HepG2 (cell line): ENCODE data around the gene DDX54. TPM values are rescaled to one million over a fixed set of nuclear protein-coding genes. Genes with fewer than 3 reads are reported as not detected.
A peak's percentile ranks its signal among the peaks of the same experiment; 100 is the strongest.

Experiments used
- ARNT ChIP-seq: fragments of 450-650 bp; IDR thresholded peaks from 2 replicates; pipeline ENCODE4 v1.6.1; 2017
- GZF1 ChIP-seq: sonication (generic); formaldehyde crosslinking; IDR thresholded peaks from 2 replicates; pipeline ENCODE4 v1.5.1; 2020; ENCODE audit warnings: mild to moderate bottlenecking, missing genetic modification reagents
- HINFP ChIP-seq: sonication (generic); formaldehyde crosslinking; IDR thresholded peaks from 2 replicates; pipeline ENCODE4 v1.4.0; 2020; ENCODE audit warnings: low read depth, mild to moderate bottlenecking, missing genetic modification reagents
- HMG20A ChIP-seq: IDR thresholded peaks from 2 replicates; pipeline ENCODE4 v1.6.1; 2016; ENCODE audit warnings: borderline replicate concordance
- HNF4A ChIP-seq: sonication (generic); formaldehyde crosslinking; IDR thresholded peaks from 2 replicates; pipeline ENCODE4 v1.4.0; 2020; ENCODE audit warnings: missing genetic modification reagents
- KAT7 ChIP-seq: IDR thresholded peaks from 2 replicates; pipeline ENCODE4 v1.6.1; 2018; ENCODE audit warnings: borderline replicate concordance, missing compliant biosample characterization
- KDM2A ChIP-seq: sonication (generic); formaldehyde crosslinking; IDR thresholded peaks from 2 replicates; pipeline ENCODE4 v1.4.0; 2020; ENCODE audit warnings: low read depth, missing genetic modification reagents, borderline replicate concordance
- MTA1 ChIP-seq: sonication (generic); formaldehyde crosslinking; IDR thresholded peaks from 2 replicates; pipeline ENCODE4 v1.4.0; 2020; ENCODE audit warnings: missing genetic modification reagents, mild to moderate bottlenecking, borderline replicate concordance
- SRSF4 ChIP-seq: fragments of 200-400 bp; formaldehyde crosslinking; IDR thresholded peaks from one replicate; pipeline ENCODE4 v1.6.1; 2018; ENCODE audit warnings: mild to moderate bottlenecking, low read depth, low read length, moderate library complexity; ENCODE audit not compliant: poor library complexity, severe bottlenecking
- ZBTB21 ChIP-seq: sonication (generic); formaldehyde crosslinking; IDR thresholded peaks from 2 replicates; pipeline ENCODE4 v1.4.0; 2020; ENCODE audit warnings: missing genetic modification reagents
- ZMAT5 ChIP-seq: sonication (generic); formaldehyde crosslinking; IDR thresholded peaks from 2 replicates; pipeline ENCODE4 v1.5.0; 2020; ENCODE audit warnings: mild to moderate bottlenecking, low read depth, missing genetic modification reagents, borderline replicate concordance
- ZNF432 ChIP-seq: sonication (generic); formaldehyde crosslinking; IDR thresholded peaks from 2 replicates; pipeline ENCODE4 v1.5.0; 2020; ENCODE audit warnings: missing genetic modification reagents, mild to moderate bottlenecking, borderline replicate concordance
- ZNF513 ChIP-seq: sonication (generic); formaldehyde crosslinking; conservative IDR thresholded peaks from 2 replicates; pipeline ENCODE4 v1.5.0; 2020; ENCODE audit warnings: missing genetic modification reagents
- ZNF703 ChIP-seq: sonication (generic); formaldehyde crosslinking; IDR thresholded peaks from 2 replicates; pipeline ENCODE4 v1.5.1; 2020; ENCODE audit warnings: missing genetic modification reagents, mild to moderate bottlenecking, moderate library complexity, borderline replicate concordance
- ZNF777 ChIP-seq: sonication (generic); formaldehyde crosslinking; IDR thresholded peaks from 2 replicates; pipeline ENCODE4 v1.4.0; 2020; ENCODE audit warnings: missing genetic modification reagents
- ZSCAN9 ChIP-seq: IDR thresholded peaks from 2 replicates; pipeline ENCODE4 v1.6.1; 2016; ENCODE audit warnings: borderline replicate concordance
- ZZZ3 ChIP-seq: sonication (generic); formaldehyde crosslinking; IDR thresholded peaks from 2 replicates; pipeline ENCODE4 v1.4.0; 2020; ENCODE audit warnings: missing genetic modification reagents, mild to moderate bottlenecking, borderline replicate concordance
- polyA plus RNA-seq, 8 experiments: library from polyadenylated mRNA; depleted of rRNA in 3 of 8; stranded (reverse) in 7 of 8; unstranded in 1 of 8; fragments of >200 nt; fragmentation: Illumina TruSeq in 4 of 8; extraction: Trizol in 4 of 8; gene quantifications; 2 replicates each; pipeline versions ENCODE4 v1.2.1 to v1.2.3, GENCODE V29; 2011 to 2016; ENCODE audit warnings: low read depth in 4 of 8, missing spikeins in 1 of 8, mixed read lengths in 1 of 8; ENCODE audit not compliant: insufficient read depth in 1 of 8
- total RNA-seq, 5 experiments: library from RNA; depleted of rRNA; stranded (reverse); fragments of >200 nt; fragmentation: Illumina TruSeq; extraction: Trizol; gene quantifications; 2 replicates each; pipeline ENCODE4 v1.2.3, GENCODE V29; 2016; ENCODE audit warnings: low read depth in 1 of 5
- TF ChIP-seq, protein P1 (sequence below): sonication (generic); formaldehyde crosslinking; IDR thresholded peaks from 2 replicates; pipeline ENCODE4 v1.8.0; 2022; ENCODE audit warnings: missing genetic modification reagents, mild to moderate bottlenecking, borderline replicate concordance
- TF ChIP-seq, protein P2 (sequence below): sonication (generic); formaldehyde crosslinking; conservative IDR thresholded peaks from 2 replicates; pipeline ENCODE4 v1.8.1; 2023; ENCODE audit warnings: missing genetic modification reagents
- TF ChIP-seq, protein P3 (sequence below): sonication (generic); formaldehyde crosslinking; IDR thresholded peaks from 2 replicates; pipeline ENCODE4 v1.5.0; 2020; ENCODE audit warnings: mild to moderate bottlenecking, missing genetic modification reagents

DDX54 gene
- total and polyA plus RNA-seq, 2 of the 13 experiments (the other 11 are each of a cell fraction or from before 2014, with no cell fraction given): 59.7 to 61.1 TPM

DNA sequence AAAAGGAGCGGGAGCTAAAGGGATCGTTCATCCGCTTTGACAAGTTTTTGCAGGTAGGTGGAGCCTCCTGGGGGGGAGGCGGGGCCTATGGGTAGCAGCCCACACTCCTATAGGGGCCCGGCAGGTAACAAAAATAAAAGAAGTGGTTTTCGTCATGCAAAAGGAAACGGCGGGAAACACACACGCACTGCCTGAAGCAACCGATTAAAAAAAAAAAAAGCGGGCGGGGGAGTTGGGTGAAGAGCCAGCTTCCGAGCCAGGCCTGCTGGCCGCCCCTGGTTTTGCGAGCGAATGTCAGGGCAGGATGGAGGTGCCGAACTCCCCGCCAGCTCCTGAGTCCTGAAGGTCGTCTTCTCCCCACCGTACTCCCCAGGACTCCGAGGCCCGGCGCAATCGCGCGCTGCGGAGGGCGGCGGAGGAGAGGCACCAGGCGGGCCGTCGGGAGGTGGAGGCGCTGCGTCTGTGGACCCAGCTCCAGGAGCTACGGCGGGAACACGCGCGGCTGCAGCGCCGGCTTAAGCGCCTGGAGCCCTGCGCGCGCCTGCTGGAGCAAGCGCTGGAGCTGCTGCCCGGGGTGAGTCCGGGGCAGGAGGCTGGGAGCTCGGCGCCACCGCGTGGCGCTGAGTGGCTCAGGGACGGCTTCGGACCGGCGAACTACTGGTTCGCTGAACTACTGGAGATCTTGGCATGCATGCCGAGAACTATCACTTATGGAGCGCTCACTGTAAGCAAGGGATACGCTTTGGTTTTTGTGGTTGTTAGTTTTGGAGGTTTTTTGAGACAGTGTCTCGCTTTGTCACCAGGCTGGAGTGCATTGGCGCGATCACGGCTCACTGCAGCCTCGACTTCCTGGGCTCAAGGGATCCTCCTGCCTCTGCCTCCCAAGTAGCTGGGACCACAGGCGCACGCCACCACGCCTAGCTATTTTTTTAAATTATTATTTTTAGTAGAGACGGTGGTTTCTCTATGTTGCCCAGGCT, 32.2 kb downstream of the DDX54 start (continued):
- no peak for TF ChIP-seq ZZZ3 (CRISPR knock-in tag)
- TF ChIP-seq ZNF513: no peak
- TF ChIP-seq SRSF4: no peak
- TF ChIP-seq MTA1 (CRISPR knock-in tag): peak; percentile 55; the same call in 1 of the 2 replicates
- TF ChIP-seq HNF4A (CRISPR knock-in tag): peak; percentile 5; the same call in 1 of the 2 replicates
- TF ChIP-seq HINFP (CRISPR knock-in tag): peak; percentile 52; the same call in 1 of the 2 replicates
- TF ChIP-seq ZMAT5 (CRISPR knock-in tag): no peak
- no peak for TF ChIP-seq GZF1 (CRISPR knock-in tag)
- TF ChIP-seq KAT7: no peak
- no peak for TF ChIP-seq ZNF777 (CRISPR knock-in tag)
- TF ChIP-seq ZBTB21 (CRISPR knock-in tag): no peak
- no peak for TF ChIP-seq ZNF432 (CRISPR knock-in tag)
- no peak for TF ChIP-seq ZNF703 (CRISPR knock-in tag)
- no peak for TF ChIP-seq ARNT
- TF ChIP-seq HMG20A (CRISPR knock-in tag): no peak
- TF ChIP-seq, protein P1, sequence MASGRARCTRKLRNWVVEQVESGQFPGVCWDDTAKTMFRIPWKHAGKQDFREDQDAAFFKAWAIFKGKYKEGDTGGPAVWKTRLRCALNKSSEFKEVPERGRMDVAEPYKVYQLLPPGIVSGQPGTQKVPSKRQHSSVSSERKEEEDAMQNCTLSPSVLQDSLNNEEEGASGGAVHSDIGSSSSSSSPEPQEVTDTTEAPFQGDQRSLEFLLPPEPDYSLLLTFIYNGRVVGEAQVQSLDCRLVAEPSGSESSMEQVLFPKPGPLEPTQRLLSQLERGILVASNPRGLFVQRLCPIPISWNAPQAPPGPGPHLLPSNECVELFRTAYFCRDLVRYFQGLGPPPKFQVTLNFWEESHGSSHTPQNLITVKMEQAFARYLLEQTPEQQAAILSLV (CRISPR knock-in tag): no peak
- peak; percentile 62; the same call in 1 of the 2 replicates for TF ChIP-seq KDM2A
- TF ChIP-seq, protein P2, sequence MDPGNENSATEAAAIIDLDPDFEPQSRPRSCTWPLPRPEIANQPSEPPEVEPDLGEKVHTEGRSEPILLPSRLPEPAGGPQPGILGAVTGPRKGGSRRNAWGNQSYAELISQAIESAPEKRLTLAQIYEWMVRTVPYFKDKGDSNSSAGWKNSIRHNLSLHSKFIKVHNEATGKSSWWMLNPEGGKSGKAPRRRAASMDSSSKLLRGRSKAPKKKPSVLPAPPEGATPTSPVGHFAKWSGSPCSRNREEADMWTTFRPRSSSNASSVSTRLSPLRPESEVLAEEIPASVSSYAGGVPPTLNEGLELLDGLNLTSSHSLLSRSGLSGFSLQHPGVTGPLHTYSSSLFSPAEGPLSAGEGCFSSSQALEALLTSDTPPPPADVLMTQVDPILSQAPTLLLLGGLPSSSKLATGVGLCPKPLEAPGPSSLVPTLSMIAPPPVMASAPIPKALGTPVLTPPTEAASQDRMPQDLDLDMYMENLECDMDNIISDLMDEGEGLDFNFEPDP: no peak
- TF ChIP-seq, protein P3, sequence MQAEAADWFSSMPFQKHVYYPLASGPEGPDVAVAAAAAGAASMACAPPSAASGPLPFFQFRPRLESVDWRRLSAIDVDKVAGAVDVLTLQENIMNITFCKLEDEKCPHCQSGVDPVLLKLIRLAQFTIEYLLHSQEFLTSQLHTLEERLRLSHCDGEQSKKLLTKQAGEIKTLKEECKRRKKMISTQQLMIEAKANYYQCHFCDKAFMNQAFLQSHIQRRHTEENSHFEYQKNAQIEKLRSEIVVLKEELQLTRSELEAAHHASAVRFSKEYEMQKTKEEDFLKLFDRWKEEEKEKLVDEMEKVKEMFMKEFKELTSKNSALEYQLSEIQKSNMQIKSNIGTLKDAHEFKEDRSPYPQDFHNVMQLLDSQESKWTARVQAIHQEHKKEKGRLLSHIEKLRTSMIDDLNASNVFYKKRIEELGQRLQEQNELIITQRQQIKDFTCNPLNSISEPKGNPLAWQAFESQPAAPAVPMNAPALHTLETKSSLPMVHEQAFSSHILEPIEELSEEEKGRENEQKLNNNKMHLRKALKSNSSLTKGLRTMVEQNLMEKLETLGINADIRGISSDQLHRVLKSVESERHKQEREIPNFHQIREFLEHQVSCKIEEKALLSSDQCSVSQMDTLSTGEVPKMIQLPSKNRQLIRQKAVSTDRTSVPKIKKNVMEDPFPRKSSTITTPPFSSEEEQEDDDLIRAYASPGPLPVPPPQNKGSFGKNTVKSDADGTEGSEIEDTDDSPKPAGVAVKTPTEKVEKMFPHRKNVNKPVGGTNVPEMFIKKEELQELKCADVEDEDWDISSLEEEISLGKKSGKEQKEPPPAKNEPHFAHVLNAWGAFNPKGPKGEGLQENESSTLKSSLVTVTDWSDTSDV (CRISPR knock-in tag): no peak
- TF ChIP-seq ZSCAN9 (CRISPR knock-in tag): no peak
